Ascending aorta (tissue), 2 donors: ENCODE results near the gene PLA2G4D. TPM values are rescaled to one million over a fixed set of nuclear protein-coding genes. Genes with fewer than 3 reads are reported as not detected.

ENCODE experiments used
- DNase-seq, 2 donors: peaks; one replicate each; pipeline ENCODE4 v3.0.0-alpha.2; 2019; ENCODE audit warnings: low spot score in 2 of 2
- H3K27ac ChIP-seq, 2 donors: fragments of 200-600 bp; sonication (generic); one replicate each; pipeline ENCODE4 v1.5.1; 2016 to 2017; ENCODE audit warnings: mild to moderate bottlenecking in 1 of 2
- H3K27me3 ChIP-seq: fragments of 200-600 bp; sonication (generic); one replicate; pipeline ENCODE4 v1.5.1; 2017
- H3K36me3 ChIP-seq, 2 donors: fragments of 200-600 bp; sonication (generic); one replicate each; pipeline ENCODE4 v1.5.1; 2016
- H3K4me1 ChIP-seq, 2 donors: fragments of 200-600 bp; sonication (generic); one replicate each; pipeline ENCODE4 v1.5.1; 2016 to 2017; ENCODE audit warnings: mild to moderate bottlenecking in 1 of 2
- H3K4me3 ChIP-seq, 2 donors: fragments of 200-600 bp; sonication (generic); one replicate each; pipeline ENCODE4 v1.5.1; 2016 to 2017; ENCODE audit warnings: mild to moderate bottlenecking in 1 of 2
- H3K9me3 ChIP-seq, 2 donors: fragments of 200-600 bp; sonication (generic); one replicate each; pipeline ENCODE4 v1.5.1; 2016
- CTCF ChIP-seq, 3 experiments: fragments of 200-600 bp in 2 of 3; fragments of 450-650 bp in 1 of 3; sonication (generic) in 2 of 3; IDR thresholded peaks; one replicate each; pipeline ENCODE4 v1.5.1; 2016 to 2019; ENCODE audit warnings: antibody characterized with exemption in 3 of 3, mild to moderate bottlenecking in 1 of 3, moderate library complexity in 1 of 3
- intact Hi-C: fragments of 100-400 bp; cut with DNase I; formaldehyde crosslinking; loops from one replicate; pipeline ENCODE4 v1.15.1; 2023
- total RNA-seq: library from RNA; depleted of rRNA; stranded (reverse); fragments of >200 nt; gene quantifications from one replicate; pipeline ENCODE4 v1.1.0, GENCODE V29; 2016

The PLA2G4D gene
- total RNA-seq, 1 donor from 2014 or later, result not detected

- no peaks in the 10 kb centered on the region for H3K27me3 ChIP-seq
- intact Hi-C loops, result no loop called here
- no peaks in the 10 kb centered on the region for H3K4me1 ChIP-seq
- no peaks in the 10 kb centered on the region for H3K9me3 ChIP-seq
- H3K36me3 ChIP-seq, result no peaks in the 10 kb centered on the region
- TF ChIP-seq CTCF (IDR thresholded peaks at IDR 0.05), result no peak
- H3K4me3 ChIP-seq, result no peak overlapping the region
- H3K27ac ChIP-seq, result no peak overlapping the region
- peak in 1 of 2 donors; percentile 31 for DNase-seq
Measured at GRCh38 chr15:42139596-42139995, 45.2 kb upstream of the PLA2G4D start.

- Histone ChIP-seq H3K36me3 (no peaks in the 10 kb centered on the region), H3K27me3 (no peaks in the 10 kb centered on the region), H3K27ac (no peak overlapping the region), H3K4me1 (no peaks in the 10 kb centered on the region), H3K9me3 (no peaks in the 10 kb centered on the region), H3K4me3 (no peak overlapping the region)
- no peak for TF ChIP-seq CTCF (IDR thresholded peaks at IDR 0.05)
- DNase-seq, result peak in 1 of 2 donors; percentile 24
- intact Hi-C loops, result no loop called here
Measured at GRCh38 chr15:42138968-42139386, 44.6 kb upstream of the PLA2G4D start.

- peak in 1 of 2 donors; percentile 31 for DNase-seq
- no peaks in the 10 kb centered on the region for H3K36me3 ChIP-seq
- H3K4me1 ChIP-seq, result no peaks in the 10 kb centered on the region
- no peaks in the 10 kb centered on the region for H3K9me3 ChIP-seq
- H3K27ac ChIP-seq, result no peak overlapping the region
- intact Hi-C loops, result no loop called here
- no peak for TF ChIP-seq CTCF (IDR thresholded peaks at IDR 0.05)
- H3K4me3 ChIP-seq, result no peak overlapping the region
- no peaks in the 10 kb centered on the region for H3K27me3 ChIP-seq
Measured at GRCh38 chr15:42138411-42138810, 44.0 kb upstream of the PLA2G4D start.

- intact Hi-C loops, result loop anchor here (2.0 kb wide), 1 partner anchor 149 kb away; no protein-coding TSS in a partner anchor
- Histone ChIP-seq H3K36me3 (no peaks in the 10 kb centered on the region), H3K9me3 (no peaks in the 10 kb centered on the region), H3K4me3 (no peak overlapping the region), H3K27me3 (no peaks in the 10 kb centered on the region), H3K27ac (no peak overlapping the region), H3K4me1 (no peaks in the 10 kb centered on the region)
- peak in 1 of 2 donors; percentile 61 for DNase-seq
- TF ChIP-seq CTCF (IDR thresholded peaks at IDR 0.05), result peak; percentile 18 to 55 (median 43)
Measured at GRCh38 chr15:42137461-42138261, 43.3 kb upstream of the PLA2G4D start.

- intact Hi-C loops, result loop anchor here (2.0 kb wide), 1 partner anchor 148 kb away; no protein-coding TSS in a partner anchor
- DNase-seq, result no peak
- Histone ChIP-seq H3K27me3 (no peaks in the 10 kb centered on the region), H3K36me3 (no peaks in the 10 kb centered on the region), H3K4me3 (no peak overlapping the region), H3K9me3 (no peaks in the 10 kb centered on the region), H3K27ac (no peak overlapping the region), H3K4me1 (no peaks in the 10 kb centered on the region)
- TF ChIP-seq CTCF (IDR thresholded peaks at IDR 0.05), result no peak
Measured at GRCh38 chr15:42136513-42136912, 42.2 kb upstream of the PLA2G4D start.
